HepG2 (cell line): ENCODE results near the gene MRNIP. TPM values are rescaled to one million over a fixed set of nuclear protein-coding genes. Genes with fewer than 3 reads are reported as not detected.

Source experiments
- CBX2 ChIP-seq, 2 experiments: fragments of 200-600 bp in 1 of 2; sonication (generic); formaldehyde crosslinking in 1 of 2; IDR thresholded peaks; 2 replicates each; pipeline versions ENCODE4 v1.7.0 to v1.8.1; 2018 to 2022; ENCODE audit warnings: low read depth in 2 of 2, low read length in 1 of 2, mild to moderate bottlenecking in 1 of 2, missing genetic modification reagents in 1 of 2
- CREB3 ChIP-seq: sonication (generic); formaldehyde crosslinking; IDR thresholded peaks from 2 replicates; pipeline ENCODE4 v1.5.0; 2020; ENCODE audit warnings: missing genetic modification reagents
- EEA1 ChIP-seq: sonication (generic); formaldehyde crosslinking; IDR thresholded peaks from 2 replicates; pipeline ENCODE4 v1.5.1; 2020; ENCODE audit warnings: mild to moderate bottlenecking, missing genetic modification reagents, borderline replicate concordance
- FLYWCH1 ChIP-seq: sonication (generic); formaldehyde crosslinking; IDR thresholded peaks from 2 replicates; pipeline ENCODE4 v1.8.1; 2023; ENCODE audit warnings: mild to moderate bottlenecking, missing genetic modification reagents
- KIAA2018 ChIP-seq: sonication (generic); formaldehyde crosslinking; IDR thresholded peaks from 2 replicates; pipeline ENCODE4 v1.5.0; 2020; ENCODE audit warnings: mild to moderate bottlenecking, missing genetic modification reagents, borderline replicate concordance
- SALL2 ChIP-seq: sonication (generic); formaldehyde crosslinking; IDR thresholded peaks from 2 replicates; pipeline ENCODE4 v1.8.1; 2023; ENCODE audit warnings: mild to moderate bottlenecking, missing genetic modification reagents, inconsistent platforms
- SIN3A ChIP-seq: IDR thresholded peaks from 2 replicates; pipeline ENCODE4 v1.6.1; 2011; ENCODE audit warnings: low read depth, mild to moderate bottlenecking, control low read depth, low read length, borderline replicate concordance
- UBTF ChIP-seq: sonication (generic); formaldehyde crosslinking; IDR thresholded peaks from 2 replicates; pipeline ENCODE4 v1.4.0; 2020; ENCODE audit warnings: mild to moderate bottlenecking, missing genetic modification reagents
- ZBTB21 ChIP-seq: sonication (generic); formaldehyde crosslinking; IDR thresholded peaks from 2 replicates; pipeline ENCODE4 v1.4.0; 2020; ENCODE audit warnings: missing genetic modification reagents
- ZFP41 ChIP-seq: sonication (generic); formaldehyde crosslinking; IDR thresholded peaks from 2 replicates; pipeline ENCODE4 v1.4.0; 2020; ENCODE audit warnings: mild to moderate bottlenecking, missing genetic modification reagents, borderline replicate concordance
- ZNF484 ChIP-seq: sonication (generic); formaldehyde crosslinking; IDR thresholded peaks from 2 replicates; pipeline ENCODE4 v1.5.1; 2020; ENCODE audit warnings: mild to moderate bottlenecking, low read depth, missing genetic modification reagents, borderline replicate concordance
- polyA plus RNA-seq, 8 experiments: library from polyadenylated mRNA; depleted of rRNA in 3 of 8; stranded (reverse) in 7 of 8; unstranded in 1 of 8; fragments of >200 nt; fragmentation: Illumina TruSeq in 4 of 8; extraction: Trizol in 4 of 8; gene quantifications; 2 replicates each; pipeline versions ENCODE4 v1.2.1 to v1.2.3, GENCODE V29; 2011 to 2016; ENCODE audit warnings: low read depth in 4 of 8, missing spikeins in 1 of 8, mixed read lengths in 1 of 8; ENCODE audit not compliant: insufficient read depth in 1 of 8
- total RNA-seq, 5 experiments: library from RNA; depleted of rRNA; stranded (reverse); fragments of >200 nt; fragmentation: Illumina TruSeq; extraction: Trizol; gene quantifications; 2 replicates each; pipeline ENCODE4 v1.2.3, GENCODE V29; 2016; ENCODE audit warnings: low read depth in 1 of 5
- TF ChIP-seq, protein P1 (sequence below): IDR thresholded peaks from 2 replicates; pipeline ENCODE4 v1.6.1; 2016; ENCODE audit warnings: missing genetic modification reagents, missing compliant biosample characterization

MRNIP gene
- total and polyA plus RNA-seq, 2 of the 13 experiments (the other 11 are each of a cell fraction or from before 2014, with no cell fraction given), result 15.5 to 34.1 TPM

GRCh38 chr5:179806250-179807048, 52.2 kb downstream of the MRNIP start, which contains the start of gene MGAT4B (continued):
- TF ChIP-seq, protein P1, sequence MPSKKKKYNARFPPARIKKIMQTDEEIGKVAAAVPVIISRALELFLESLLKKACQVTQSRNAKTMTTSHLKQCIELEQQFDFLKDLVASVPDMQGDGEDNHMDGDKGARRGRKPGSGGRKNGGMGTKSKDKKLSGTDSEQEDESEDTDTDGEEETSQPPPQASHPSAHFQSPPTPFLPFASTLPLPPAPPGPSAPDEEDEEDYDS, result no peak
- TF ChIP-seq FLYWCH1 (CRISPR knock-in tag) (no peak), UBTF (CRISPR knock-in tag) (peak; percentile 34; the same call in 1 of the 2 replicates), ZBTB21 (CRISPR knock-in tag) (no peak), CBX2 (IDR thresholded peaks at IDR 0.05; ENCODE audit: low read depth, low read length) (no peak), CBX2 (CRISPR knock-in tag; IDR thresholded peaks at IDR 0.05; ENCODE audit: low read depth) (no peak), ZFP41 (CRISPR knock-in tag) (no peak), SALL2 (CRISPR knock-in tag) (no peak), KIAA2018 (CRISPR knock-in tag) (no peak), SIN3A (no peak; the same call in 1 of the 2 replicates), EEA1 (CRISPR knock-in tag) (no peak), CREB3 (CRISPR knock-in tag) (no peak), ZNF484 (CRISPR knock-in tag) (no peak)
